Pancreas (tissue), 10 donors: ENCODE measurements around the gene COL8A2. TPM values are rescaled to one million over a fixed set of nuclear protein-coding genes. Genes with fewer than 3 reads are reported as not detected.
A peak's percentile ranks its signal among the peaks of the same experiment; 100 is the strongest.

Experiments
- ATAC-seq, 4 donors: fragments of 200-7000 bp; cut with Tn5 transposase; one replicate each; pipeline versions ENCODE4 v1.8.0 to v1.9.1; 2020; ENCODE audit warnings: mild to moderate bottlenecking in 4 of 4, moderate library complexity in 4 of 4
- DNase-seq, 6 donors: peaks; one replicate each; pipeline ENCODE4 v3.0.0-alpha.2; 2020
- FAIRE-seq: peaks from 2 replicates; lab custom pipeline; 2012; peaks lifted over from hg19 to GRCh38; lab: Jason Lieb, UNC
- H3K27ac ChIP-seq, 4 donors: fragments of 200-600 bp; sonication (generic); 1 replicate in 3 of 4; 2 replicates in 1 of 4; pipeline versions ENCODE4 v1.5.0 to v1.8.0; 2020
- H3K27me3 ChIP-seq, 4 donors: fragments of 200-600 bp; one replicate each; pipeline ENCODE4 v1.8.0; 2021
- H3K36me3 ChIP-seq, 3 donors: fragments of 200-600 bp; sonication (generic) in 1 of 3; one replicate each; pipeline versions ENCODE4 v1.5.0 to v1.8.0; 2020 to 2021
- H3K4me1 ChIP-seq, 3 donors: fragments of 200-600 bp; one replicate each; pipeline ENCODE4 v1.8.0; 2021
- H3K4me3 ChIP-seq, 4 donors: fragments of 200-600 bp; sonication (generic) in 2 of 4; one replicate each; pipeline versions ENCODE4 v1.5.0 to v1.8.0; 2020 to 2021
- H3K9me3 ChIP-seq, 4 donors: fragments of 200-600 bp; one replicate each; pipeline ENCODE4 v1.8.0; 2021
- WGBS, 2 donors: extraction: QIAGEN DNeasy Blood & Tissue Kit; methylation state at CpG; one replicate each; pipeline ENCODE4 v1.1.7; 2013; 5-methylcytosine and 5-hydroxymethylcytosine counted together
- intact Hi-C, 3 donors: fragments of 100-400 bp; cut with DNase I; formaldehyde crosslinking; loops; one replicate each; pipeline versions ENCODE4 v1.11.1 to v1.14.2; 2022
- polyA plus RNA-seq, 2 donors: library from polyadenylated mRNA; stranded (reverse); fragments of 200-250 nt; gene quantifications; one replicate each; pipeline ENCODE4 v1.2.3, GENCODE V29; 2013
- total RNA-seq, 6 donors: library from RNA; stranded (reverse); fragmentation: NEBNext Ultra II Directional in 4 of 6; extraction: Animal tissue kit (Norgen Biotek cat#: 25700) in 4 of 6; gene quantifications; one replicate each; pipeline versions ENCODE4 v1.2.1 to v1.2.4, GENCODE V29; 2021 to 2023
- TF ChIP-seq, protein P1 (sequence below), 4 donors: fragments of 200-600 bp; sonication (generic) in 3 of 4; IDR thresholded peaks; one replicate each; pipeline versions ENCODE4 v1.5.0 to v1.8.0; 2021; ENCODE audit warnings: antibody characterized with exemption in 4 of 4
- donor health status: healthy with polysubstance abuse.
- donor health status: DM: no; HTN: no; CAD: no; lungs with moderate emphysema.
- donor health status: DM: no; HTN: no; CAD: no.
- donor health status: control.
- donor health status: control.
- donor health status: Bipolar disorder and iron deficiency.
- donor health status: DM: yes; HTN: yes; CAD: no.
- donor health status: DM: no; HTN: no; CAD: no.
- donor health status: DM: no; HTN: no; CAD: no.
- donor health status: DM: yes; HTN: yes; CAD: no.

COL8A2 gene
- total and polyA plus RNA-seq, 8 donors: 0.12 to 3.3 (median 0.36) TPM

DNA sequence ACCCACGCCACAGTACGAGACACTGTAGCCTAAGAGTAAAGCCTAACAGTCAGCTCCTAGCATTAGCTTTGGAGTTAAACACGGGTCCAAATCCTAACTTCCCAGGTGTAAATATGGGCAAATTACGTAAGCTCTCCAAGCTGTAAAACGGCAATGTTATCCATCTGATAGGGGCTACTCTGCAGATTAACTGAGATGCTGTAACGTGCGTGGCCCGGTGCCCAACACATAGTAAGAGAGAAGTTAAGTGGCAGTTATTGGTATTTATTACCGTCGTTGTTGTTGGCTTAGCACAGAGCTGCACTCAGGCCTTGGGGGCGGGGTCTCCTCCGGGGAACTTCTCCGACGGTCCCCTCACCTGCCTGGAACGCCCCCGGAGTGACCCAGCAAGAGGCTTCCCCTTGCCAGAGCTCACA, 23.8 kb upstream of the COL8A2 start:
- peaks cover 10 to 28% (median 10%) of the 10 kb centered on the region in 3 donors for H3K4me1 ChIP-seq
- FAIRE-seq (no peak), ATAC-seq (no peak), DNase-seq (no peak)
- H3K27ac ChIP-seq: peak overlapping the region; percentile 45 to 91 (median 86)
- H3K36me3 ChIP-seq: no peaks in the 10 kb centered on the region
- TF ChIP-seq, protein P1, sequence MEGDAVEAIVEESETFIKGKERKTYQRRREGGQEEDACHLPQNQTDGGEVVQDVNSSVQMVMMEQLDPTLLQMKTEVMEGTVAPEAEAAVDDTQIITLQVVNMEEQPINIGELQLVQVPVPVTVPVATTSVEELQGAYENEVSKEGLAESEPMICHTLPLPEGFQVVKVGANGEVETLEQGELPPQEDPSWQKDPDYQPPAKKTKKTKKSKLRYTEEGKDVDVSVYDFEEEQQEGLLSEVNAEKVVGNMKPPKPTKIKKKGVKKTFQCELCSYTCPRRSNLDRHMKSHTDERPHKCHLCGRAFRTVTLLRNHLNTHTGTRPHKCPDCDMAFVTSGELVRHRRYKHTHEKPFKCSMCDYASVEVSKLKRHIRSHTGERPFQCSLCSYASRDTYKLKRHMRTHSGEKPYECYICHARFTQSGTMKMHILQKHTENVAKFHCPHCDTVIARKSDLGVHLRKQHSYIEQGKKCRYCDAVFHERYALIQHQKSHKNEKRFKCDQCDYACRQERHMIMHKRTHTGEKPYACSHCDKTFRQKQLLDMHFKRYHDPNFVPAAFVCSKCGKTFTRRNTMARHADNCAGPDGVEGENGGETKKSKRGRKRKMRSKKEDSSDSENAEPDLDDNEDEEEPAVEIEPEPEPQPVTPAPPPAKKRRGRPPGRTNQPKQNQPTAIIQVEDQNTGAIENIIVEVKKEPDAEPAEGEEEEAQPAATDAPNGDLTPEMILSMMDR (IDR thresholded peaks at IDR 0.05): no peak
- WGBS, 2 donors: 1 to 2% methylated on average over 16 of the region's 16 CpGs
- peak overlapping the region; percentile 61 to 99 (median 86) for H3K4me3 ChIP-seq
- no peaks in the 10 kb centered on the region for H3K9me3 ChIP-seq
- no peaks in the 10 kb centered on the region for H3K27me3 ChIP-seq
- intact Hi-C loops: no loop called here

DNA sequence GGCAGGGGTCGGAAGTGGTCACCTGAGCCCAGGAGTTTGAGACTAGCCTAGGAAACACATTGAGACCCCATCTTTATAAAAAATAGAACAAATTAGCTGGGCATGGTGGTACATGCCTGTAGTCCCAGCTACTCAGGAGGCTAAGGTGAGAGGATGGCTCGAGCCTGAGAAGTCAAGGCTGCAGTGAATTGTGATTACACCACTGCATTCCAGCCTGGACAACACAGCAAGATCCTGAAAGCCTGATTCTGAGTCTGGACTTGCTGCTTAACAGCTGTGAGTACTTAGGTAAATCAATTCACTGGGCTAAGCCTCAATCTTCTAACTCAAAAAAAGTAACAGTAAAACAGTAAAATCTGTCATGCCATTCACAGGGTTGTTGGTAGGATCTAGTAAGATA, 19.4 kb upstream of the COL8A2 start:
- no peak overlapping the region for H3K4me3 ChIP-seq
- H3K36me3 ChIP-seq: peaks cover 0 to 2% (median 0%) of the 10 kb centered on the region in 3 donors
- H3K27ac ChIP-seq: no peak overlapping the region
- ATAC-seq (no peak), DNase-seq (no peak), FAIRE-seq (no peak)
- no peaks in the 10 kb centered on the region for H3K9me3 ChIP-seq
- 91 to 93% methylated on average over 2 of the region's 2 CpGs for WGBS, 2 donors
- TF ChIP-seq, protein P1 (IDR thresholded peaks at IDR 0.05): no peak
- H3K4me1 ChIP-seq: peaks cover 0 to 16% (median 5%) of the 10 kb centered on the region in 3 donors
- intact Hi-C loops: no loop called here
- H3K27me3 ChIP-seq: no peaks in the 10 kb centered on the region

DNA sequence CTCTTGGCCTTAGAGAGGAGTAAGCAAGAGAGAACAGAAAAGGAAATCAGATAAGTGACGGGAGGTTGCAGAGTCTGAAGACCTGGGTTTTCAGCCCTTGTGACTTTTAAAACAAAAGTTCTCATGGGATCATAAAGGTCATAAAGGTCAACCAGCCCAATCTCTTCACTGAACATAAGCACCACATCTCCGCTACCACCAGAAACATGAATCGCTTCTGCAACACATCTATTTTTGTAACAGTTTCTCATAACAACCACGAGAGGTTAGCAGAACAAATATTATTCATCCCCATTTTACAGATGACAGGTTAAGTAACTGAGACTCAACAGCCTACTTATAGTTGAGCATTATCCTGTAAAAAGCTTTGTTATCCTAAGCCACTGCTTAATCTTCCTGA, 18.4 kb upstream of the COL8A2 start:
- H3K27me3 ChIP-seq: no peaks in the 10 kb centered on the region
- peaks cover 0 to 6% (median 0%) of the 10 kb centered on the region in 3 donors for H3K36me3 ChIP-seq
- DNase-seq: no peak
- intact Hi-C loops: no loop called here
- H3K9me3 ChIP-seq: no peaks in the 10 kb centered on the region
- H3K4me1 ChIP-seq: peaks cover 0 to 15% (median 5%) of the 10 kb centered on the region in 3 donors
- WGBS, 2 donors: 87 to 90% methylated on average over 4 of the region's 4 CpGs
- FAIRE-seq: no peak
- TF ChIP-seq, protein P1 (IDR thresholded peaks at IDR 0.05): no peak
- H3K27ac ChIP-seq: no peak overlapping the region
- no peak for ATAC-seq
- no peak overlapping the region for H3K4me3 ChIP-seq

DNA sequence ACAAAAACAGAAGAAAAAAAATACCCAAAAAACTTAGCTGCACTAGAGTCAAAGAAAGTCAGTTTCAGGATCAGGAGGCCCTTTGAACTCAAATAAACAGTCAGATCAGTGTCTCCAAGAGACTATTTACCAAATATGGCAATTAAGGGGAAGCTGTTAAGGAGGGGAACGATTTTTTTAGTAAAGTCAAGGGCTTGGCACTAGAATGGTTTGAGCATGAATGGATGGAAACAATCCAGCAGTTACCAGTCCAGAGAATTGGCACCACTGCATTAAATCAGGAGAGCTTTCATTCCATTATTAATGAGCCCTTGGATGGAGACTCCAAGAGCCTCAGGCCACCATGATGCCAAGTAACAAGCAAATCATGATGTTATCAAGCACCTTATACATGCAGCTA, 17.1 kb upstream of the COL8A2 start:
- TF ChIP-seq, protein P1 (IDR thresholded peaks at IDR 0.05): no peak
- Histone ChIP-seq H3K36me3 (peaks cover 0 to 12% (median 4%) of the 10 kb centered on the region in 3 donors), H3K4me1 (peaks cover 0 to 11% (median 5%) of the 10 kb centered on the region in 3 donors), H3K9me3 (no peaks in the 10 kb centered on the region), H3K27me3 (no peaks in the 10 kb centered on the region), H3K4me3 (no peak overlapping the region), H3K27ac (peak overlapping the region in 1 of 4 donors; percentile 11)
- WGBS, 2 donors: 5 to 10% methylated on average over 1 of the region's 1 CpG
- FAIRE-seq (no peak), ATAC-seq (peak; percentile 15 to 57 (median 44)), DNase-seq (no peak)
- intact Hi-C loops: no loop called here

DNA sequence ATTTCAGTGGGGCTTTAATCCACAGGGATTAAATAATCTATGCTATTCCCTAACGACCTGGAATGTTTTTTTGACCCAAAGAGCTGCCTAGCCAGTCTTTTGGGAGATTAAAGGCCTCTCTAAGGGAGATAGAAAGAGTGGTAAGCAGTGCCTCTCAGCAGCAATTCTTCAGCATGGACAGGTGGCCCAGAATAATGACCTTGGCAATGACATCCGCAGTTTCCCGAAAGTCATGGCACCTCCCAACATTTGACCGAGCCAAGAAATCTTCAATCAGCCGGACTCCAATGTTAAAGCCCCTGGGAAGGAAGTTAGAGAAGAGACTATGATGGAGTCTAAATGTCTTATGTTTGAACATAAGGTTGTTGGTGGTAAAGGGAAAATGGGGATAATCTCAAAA, 14.5 kb upstream of the COL8A2 start:
- H3K4me1 ChIP-seq: peaks cover 0 to 11% (median 5%) of the 10 kb centered on the region in 3 donors
- intact Hi-C loops: no loop called here
- no peak overlapping the region for H3K27ac ChIP-seq
- no peak for ATAC-seq
- DNase-seq: no peak
- H3K27me3 ChIP-seq: no peaks in the 10 kb centered on the region
- H3K9me3 ChIP-seq: no peaks in the 10 kb centered on the region
- no peak overlapping the region for H3K4me3 ChIP-seq
- peaks cover 0 to 23% (median 4%) of the 10 kb centered on the region in 3 donors for H3K36me3 ChIP-seq
- TF ChIP-seq, protein P1 (IDR thresholded peaks at IDR 0.05): no peak
- FAIRE-seq: no peak
- 59 to 62% methylated on average over 5 of the region's 5 CpGs for WGBS, 2 donors
